Karpas-422 (cell line): Measurements from ENCODE around the gene FRMD8. TPM values are rescaled to one million over a fixed set of nuclear protein-coding genes. Genes with fewer than 3 reads are reported as not detected.

Source experiments
- DNase-seq: peaks from one replicate; pipeline ENCODE4 v3.0.0-alpha.2; 2015
- H2AFZ ChIP-seq: fragments of 200-600 bp; sonication (generic); 2 replicates; pipeline ENCODE4 v1.6.1; 2014; ENCODE audit warnings: antibody characterized with exemption, low read length, mixed read lengths
- H3K27ac ChIP-seq: fragments of 200-600 bp; sonication (generic); 2 replicates; pipeline ENCODE4 v1.5.1; 2014; ENCODE audit warnings: mild to moderate bottlenecking, low read length, moderate library complexity
- H3K27me3 ChIP-seq: fragments of 200-600 bp; sonication (generic); 2 replicates; pipeline ENCODE4 v1.6.1; 2014; ENCODE audit warnings: low read length, mixed read lengths
- H3K36me3 ChIP-seq: fragments of 200-600 bp; sonication (generic); 2 replicates; pipeline ENCODE4 v1.6.1; 2014; ENCODE audit warnings: low read length, mixed read lengths; ENCODE audit not compliant: insufficient read depth
- H3K4me1 ChIP-seq: fragments of 200-600 bp; sonication (generic); 2 replicates; pipeline ENCODE4 v1.6.1; 2014; ENCODE audit warnings: mild to moderate bottlenecking, low read length, mixed read lengths
- H3K4me2 ChIP-seq: fragments of 200-600 bp; sonication (generic); 2 replicates; pipeline ENCODE4 v1.6.1; 2014; ENCODE audit warnings: low read length, low read depth, mild to moderate bottlenecking; ENCODE audit not compliant: poor library complexity, severe bottlenecking
- H3K4me3 ChIP-seq: fragments of 200-600 bp; sonication (generic); 2 replicates; pipeline ENCODE4 v1.5.1; 2014; ENCODE audit warnings: mild to moderate bottlenecking, antibody characterized with exemption, low read length, mixed read lengths
- H3K79me2 ChIP-seq: fragments of 200-600 bp; sonication (generic); 2 replicates; pipeline ENCODE4 v1.6.1; 2014; ENCODE audit warnings: mild to moderate bottlenecking, low read length, mixed read lengths
- H3K9ac ChIP-seq: fragments of 200-600 bp; sonication (generic); 2 replicates; pipeline ENCODE4 v1.6.0; 2014; ENCODE audit warnings: low read length
- H3K9me2 ChIP-seq: fragments of 200-600 bp; sonication (generic), shearing (Covaris generic); replicated peaks from 2 replicates; pipeline ENCODE4 v1.6.0; 2014; ENCODE audit warnings: mild to moderate bottlenecking, low read length, moderate library complexity; ENCODE audit not compliant: insufficient read depth
- H3K9me3 ChIP-seq: fragments of 300-700, 200-600 bp; sonication (generic); 2 replicates; pipeline ENCODE4 v1.6.1; 2014; ENCODE audit warnings: low read length, mixed read lengths
- H4K20me1 ChIP-seq: fragments of 200-600 bp; sonication (generic); 2 replicates; pipeline ENCODE4 v1.6.1; 2014; ENCODE audit warnings: mild to moderate bottlenecking, antibody characterized with exemption, low read length, low read depth; ENCODE audit not compliant: insufficient read depth
- total RNA-seq: library from RNA; depleted of rRNA; stranded (reverse); fragments of >200 nt; shearing (Covaris generic); gene quantifications from 2 replicates; pipeline ENCODE4 v1.2.3, GENCODE V29; 2014; ENCODE audit warnings: low replicate concordance

Gene FRMD8
- total RNA-seq, 1 experiment from 2014 or later = 48.5 TPM

GRCh38 chr11:65416841-65417701, 30.6 kb downstream of the FRMD8 start:
- Histone ChIP-seq H3K27ac (peak overlapping the region; percentile 97), H3K4me2 (peak overlapping the region; percentile 78), H3K79me2 (no peaks in the 10 kb centered on the region), H3K9ac (peak overlapping the region; percentile 86), H3K27me3 (no peaks in the 10 kb centered on the region), H3K4me3 (peak overlapping the region; percentile 63), H4K20me1 (no peaks in the 10 kb centered on the region), H3K9me3 (no peaks in the 10 kb centered on the region), H3K4me1 (peaks cover 72% of the 10 kb centered on the region), H2AFZ (0 out of 2 replicates have a peak overlapping the region, but pooled peaks have one; percentile 32), H3K9me2 (no peaks in the 10 kb centered on the region), H3K36me3 (no peaks in the 10 kb centered on the region)
- DNase-seq = peak; percentile 73

- DNase-seq = peak; percentile 68
- Histone ChIP-seq H3K4me3 (peak overlapping the region; percentile 63), H3K27me3 (no peaks in the 10 kb centered on the region), H3K36me3 (no peaks in the 10 kb centered on the region), H3K4me2 (peak overlapping the region; percentile 78), H3K27ac (peak overlapping the region; percentile 97), H3K9me3 (no peaks in the 10 kb centered on the region), H3K9ac (peak overlapping the region; percentile 86), H4K20me1 (no peaks in the 10 kb centered on the region), H2AFZ (0 out of 2 replicates have a peak overlapping the region, but pooled peaks have one; percentile 32), H3K79me2 (peaks cover 6% of the 10 kb centered on the region), H3K4me1 (peaks cover 75% of the 10 kb centered on the region), H3K9me2 (no peaks in the 10 kb centered on the region)
Observed at GRCh38 chr11:65417702-65418430, 31.4 kb downstream of the FRMD8 start.

GRCh38 chr11:65418431-65418680, 31.9 kb downstream of the FRMD8 start:
- peak overlapping the region; percentile 97 for H3K27ac ChIP-seq
- H3K79me2 ChIP-seq = peaks cover 11% of the 10 kb centered on the region
- no peaks in the 10 kb centered on the region for H3K27me3 ChIP-seq
- H3K4me1 ChIP-seq = peaks cover 77% of the 10 kb centered on the region
- no peaks in the 10 kb centered on the region for H3K9me2 ChIP-seq
- no peaks in the 10 kb centered on the region for H3K9me3 ChIP-seq
- H3K4me2 ChIP-seq = peak overlapping the region; percentile 78
- no peak for DNase-seq
- peak overlapping the region; percentile 86 for H3K9ac ChIP-seq
- peak overlapping the region; percentile 63 for H3K4me3 ChIP-seq
- H3K36me3 ChIP-seq = no peaks in the 10 kb centered on the region
- peak overlapping the region; percentile 58; the same call in 1 of the 2 replicates for H2AFZ ChIP-seq
- H4K20me1 ChIP-seq = peaks cover 3% of the 10 kb centered on the region; the same call in 1 of the 2 replicates

GRCh38 chr11:65418681-65419459, 32.4 kb downstream of the FRMD8 start:
- Histone ChIP-seq H3K9ac (peak overlapping the region; percentile 86), H3K4me2 (peak overlapping the region; percentile 78), H4K20me1 (peaks cover 8% of the 10 kb centered on the region), H3K9me2 (no peaks in the 10 kb centered on the region), H3K27ac (peak overlapping the region; percentile 97), H3K79me2 (peaks cover 16% of the 10 kb centered on the region), H3K9me3 (no peaks in the 10 kb centered on the region), H3K4me3 (peak overlapping the region; percentile 63), H3K27me3 (no peaks in the 10 kb centered on the region), H3K36me3 (no peaks in the 10 kb centered on the region), H3K4me1 (peaks cover 83% of the 10 kb centered on the region), H2AFZ (peak overlapping the region; percentile 58; the same call in 1 of the 2 replicates)
- peak; percentile 99 for DNase-seq

GRCh38 chr11:65419460-65419771, 33.0 kb downstream of the FRMD8 start:
- H3K4me2 ChIP-seq = peak overlapping the region; percentile 78
- H2AFZ ChIP-seq = no peak overlapping the region
- H3K9me3 ChIP-seq = no peaks in the 10 kb centered on the region
- H3K9ac ChIP-seq = peak overlapping the region; percentile 86
- no peaks in the 10 kb centered on the region for H3K9me2 ChIP-seq
- H4K20me1 ChIP-seq = peaks cover 13% of the 10 kb centered on the region
- no peak for DNase-seq
- H3K79me2 ChIP-seq = peaks cover 22% of the 10 kb centered on the region
- H3K36me3 ChIP-seq = no peaks in the 10 kb centered on the region
- H3K27ac ChIP-seq = peak overlapping the region; percentile 97
- H3K4me3 ChIP-seq = peak overlapping the region; percentile 63
- H3K27me3 ChIP-seq = no peaks in the 10 kb centered on the region
- H3K4me1 ChIP-seq = peaks cover 88% of the 10 kb centered on the region

GRCh38 chr11:65419772-65420481, 33.5 kb downstream of the FRMD8 start:
- H4K20me1 ChIP-seq = peaks cover 18% of the 10 kb centered on the region
- DNase-seq = peak; percentile 72
- peak overlapping the region; percentile 86 for H3K9ac ChIP-seq
- no peaks in the 10 kb centered on the region for H3K9me2 ChIP-seq
- peak overlapping the region; percentile 63 for H3K4me3 ChIP-seq
- H2AFZ ChIP-seq = no peak overlapping the region
- peaks cover 27% of the 10 kb centered on the region for H3K79me2 ChIP-seq
- H3K9me3 ChIP-seq = no peaks in the 10 kb centered on the region
- peak overlapping the region; percentile 97 for H3K27ac ChIP-seq
- H3K4me1 ChIP-seq = peaks cover 90% of the 10 kb centered on the region
- H3K27me3 ChIP-seq = no peaks in the 10 kb centered on the region
- peak overlapping the region; percentile 78 for H3K4me2 ChIP-seq
- no peaks in the 10 kb centered on the region for H3K36me3 ChIP-seq

GRCh38 chr11:65420506-65420905, 34.1 kb downstream of the FRMD8 start:
- H3K79me2 ChIP-seq = peaks cover 33% of the 10 kb centered on the region
- no peaks in the 10 kb centered on the region for H3K27me3 ChIP-seq
- no peak overlapping the region for H2AFZ ChIP-seq
- H3K36me3 ChIP-seq = no peaks in the 10 kb centered on the region
- peak; percentile 48 for DNase-seq
- H3K9me3 ChIP-seq = no peaks in the 10 kb centered on the region
- H3K4me1 ChIP-seq = peaks cover 90% of the 10 kb centered on the region
- peak overlapping the region; percentile 97 for H3K27ac ChIP-seq
- peaks cover 24% of the 10 kb centered on the region for H4K20me1 ChIP-seq
- H3K4me2 ChIP-seq = peak overlapping the region; percentile 78
- H3K9me2 ChIP-seq = no peaks in the 10 kb centered on the region
- peak overlapping the region; percentile 96 for H3K9ac ChIP-seq
- H3K4me3 ChIP-seq = peak overlapping the region; percentile 84; the same call in 1 of the 2 replicates
